ENCODE measurements around the gene CCDC172.

DNA sequence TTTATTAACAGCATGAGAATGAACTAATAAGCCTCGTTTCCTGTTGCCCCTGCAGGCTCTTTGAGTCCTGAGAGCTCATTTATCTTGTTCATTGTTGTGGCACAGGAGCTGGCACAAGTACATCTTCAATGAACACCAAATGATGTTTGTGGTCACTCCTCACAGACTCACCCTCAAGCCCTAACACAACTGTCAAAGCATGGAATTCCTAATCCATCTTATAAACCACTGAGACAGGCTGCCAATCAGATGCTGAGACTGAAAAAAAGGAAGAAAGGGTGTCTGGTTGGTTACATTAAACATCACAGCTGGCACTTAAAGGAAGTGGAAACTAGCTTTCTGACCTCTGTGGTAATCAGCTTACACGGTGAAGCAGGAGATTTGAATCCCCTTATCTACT is 7.7 kb upstream of the CCDC172 start:
- TF ChIP-seq, protein P1, sequence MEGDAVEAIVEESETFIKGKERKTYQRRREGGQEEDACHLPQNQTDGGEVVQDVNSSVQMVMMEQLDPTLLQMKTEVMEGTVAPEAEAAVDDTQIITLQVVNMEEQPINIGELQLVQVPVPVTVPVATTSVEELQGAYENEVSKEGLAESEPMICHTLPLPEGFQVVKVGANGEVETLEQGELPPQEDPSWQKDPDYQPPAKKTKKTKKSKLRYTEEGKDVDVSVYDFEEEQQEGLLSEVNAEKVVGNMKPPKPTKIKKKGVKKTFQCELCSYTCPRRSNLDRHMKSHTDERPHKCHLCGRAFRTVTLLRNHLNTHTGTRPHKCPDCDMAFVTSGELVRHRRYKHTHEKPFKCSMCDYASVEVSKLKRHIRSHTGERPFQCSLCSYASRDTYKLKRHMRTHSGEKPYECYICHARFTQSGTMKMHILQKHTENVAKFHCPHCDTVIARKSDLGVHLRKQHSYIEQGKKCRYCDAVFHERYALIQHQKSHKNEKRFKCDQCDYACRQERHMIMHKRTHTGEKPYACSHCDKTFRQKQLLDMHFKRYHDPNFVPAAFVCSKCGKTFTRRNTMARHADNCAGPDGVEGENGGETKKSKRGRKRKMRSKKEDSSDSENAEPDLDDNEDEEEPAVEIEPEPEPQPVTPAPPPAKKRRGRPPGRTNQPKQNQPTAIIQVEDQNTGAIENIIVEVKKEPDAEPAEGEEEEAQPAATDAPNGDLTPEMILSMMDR (IDR thresholded peaks at IDR 0.05; ENCODE audit: insufficient read depth, low read depth, low read length), result no peak
- TF ChIP-seq EZH2 (IDR thresholded peaks at IDR 0.05; ENCODE audit: insufficient read depth, low read length), result no peak

Data from astrocyte (in vitro differentiated cells and primary cell).